ENCODE measurements around the gene EFNA3.

DNA sequence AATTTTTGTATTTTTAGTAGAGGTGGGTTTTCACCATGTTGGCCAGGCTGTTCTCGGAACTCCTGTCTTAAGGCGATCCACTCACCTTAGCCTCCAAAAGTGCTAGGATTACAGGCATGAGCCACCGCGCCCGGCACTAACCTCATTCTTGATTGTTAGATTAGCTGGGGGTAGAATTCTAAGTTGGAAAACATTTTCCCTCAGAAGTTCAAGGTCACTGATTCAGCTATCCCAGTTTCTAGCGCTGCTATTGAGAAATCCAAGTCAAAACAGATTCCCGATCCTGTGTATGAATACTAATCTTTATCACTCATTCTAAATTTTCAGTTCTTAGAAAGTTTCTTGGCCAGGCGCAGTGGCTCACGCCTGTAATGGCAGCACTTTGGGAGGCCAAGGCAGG, 24.7 kb downstream of the EFNA3 start:
- TF ChIP-seq CTCF (conservative IDR thresholded peaks at IDR 0.05; ENCODE audit: low read depth in 2 of 2) (no peak), EZH2 (IDR thresholded peaks at IDR 0.05; ENCODE audit: low read depth, unreplicated experiment) (no peak)
